Smooth muscle cell of the brain vasculature (primary cell): Measurements from ENCODE around the gene KRT71.
"Not testable (repeated sequence)": the region's sequence is repeated elsewhere in the genome, so short reads cannot be mapped to it uniquely, and the experiment has no call there.

Source experiments
- DNase-seq: peaks from one replicate; pipeline ENCODE4 v3.0.0-alpha.2; 2012; ENCODE audit warnings: low read depth, low spot score

Gene KRT71

GRCh38 chr12:52521568-52522266 lies 31.2 kb downstream of the KRT71 start:
- no peak for DNase-seq

GRCh38 chr12:52521175-52521567 lies 31.8 kb downstream of the KRT71 start:
- no peak for DNase-seq

GRCh38 chr12:52519826-52520662 lies 32.9 kb downstream of the KRT71 start, which contains the start of gene KRT5:
TSS of gene KRT5 (minus strand) at chr12:52520394. CDS start at chr12:52520296, 98 bp downstream.
- no peak for DNase-seq

- DNase-seq, result no peak
Measured at GRCh38 chr12:52519387-52519703, 33.6 kb downstream of the KRT71 start.

- no peak for DNase-seq
Measured at GRCh38 chr12:52518574-52519386, 34.2 kb downstream of the KRT71 start.

- no peak for DNase-seq
Measured at GRCh38 chr12:52517888-52518287, 35.1 kb downstream of the KRT71 start.

GRCh38 chr12:52517005-52517835 lies 35.7 kb downstream of the KRT71 start:
- DNase-seq, result no peak

GRCh38 chr12:52515927-52516831 lies 36.8 kb downstream of the KRT71 start:
- DNase-seq, result no peak

- no peak for DNase-seq
Measured at GRCh38 chr12:52515319-52515646, 37.7 kb downstream of the KRT71 start.

- DNase-seq, result no peak
Measured at GRCh38 chr12:52514471-52515318, 38.2 kb downstream of the KRT71 start.

GRCh38 chr12:52513736-52514135 lies 39.2 kb downstream of the KRT71 start:
- DNase-seq, result no peak

- no peak for DNase-seq
Measured at GRCh38 chr12:52508211-52508610, 44.7 kb downstream of the KRT71 start.

- DNase-seq, result no peak
Measured at GRCh38 chr12:52506858-52507715, 45.9 kb downstream of the KRT71 start.

GRCh38 chr12:52502877-52503276 lies 50.1 kb downstream of the KRT71 start:
- DNase-seq, result no peak

GRCh38 chr12:52501490-52501889 lies 51.5 kb downstream of the KRT71 start:
- no peak for DNase-seq

GRCh38 chr12:52500574-52500973 lies 52.4 kb downstream of the KRT71 start:
- DNase-seq, result not testable (repeated sequence)

GRCh38 chr12:52499806-52500560 lies 53.0 kb downstream of the KRT71 start:
- DNase-seq, result no peak

GRCh38 chr12:52498946-52499345 lies 54.0 kb downstream of the KRT71 start:
- DNase-seq, result no peak
